Measurements from ENCODE around the gene ADK. TPM values are rescaled to one million over a fixed set of nuclear protein-coding genes. Genes with fewer than 3 reads are reported as not detected.
A peak's percentile ranks its signal among the peaks of the same experiment; 100 is the strongest.

ADK gene
- total RNA-seq, 2 experiments from 2014 or later, result 26.4 to 31.1 TPM

DNA sequence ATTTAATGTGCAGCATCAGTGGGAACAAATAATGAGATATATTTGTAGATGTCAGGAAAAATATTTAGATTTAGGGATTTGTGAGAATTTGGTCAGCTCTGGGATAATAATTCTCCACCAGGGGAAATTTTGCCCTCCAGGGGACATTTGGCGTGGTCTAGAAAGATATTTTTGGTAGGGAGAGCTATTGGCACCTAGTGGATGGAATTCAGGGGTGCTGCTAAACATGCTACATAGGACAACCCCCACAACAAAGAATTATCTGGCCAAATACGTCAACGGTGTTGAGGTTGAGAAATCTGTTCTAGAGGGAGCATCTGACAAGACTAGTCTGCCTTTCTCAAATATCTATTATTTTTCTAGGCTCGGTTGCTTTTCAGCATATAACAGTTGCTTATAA is 2.1 kb downstream of the ADK start:
- Histone ChIP-seq H3K79me2 (ENCODE audit: insufficient read depth, low read depth, low read length) (peaks cover 49% of the 10 kb centered on the region), H3K9me2 (ENCODE audit: insufficient read depth, low read length) (no peaks in the 10 kb centered on the region), H3K4me1 (ENCODE audit: insufficient read depth, low read length, poor library complexity, severe bottlenecking) (peaks cover 36% of the 10 kb centered on the region), H3K27ac (ENCODE audit: low read depth, low read length, poor library complexity, severe bottlenecking) (no peak overlapping the region), H3K4me2 (ENCODE audit: low read length) (peak overlapping the region; percentile 97), H3K36me3 (ENCODE audit: insufficient read depth, low read length) (peaks cover 2% of the 10 kb centered on the region), H3K9me3 (ENCODE audit: low read length) (no peaks in the 10 kb centered on the region), H4K20me1 (ENCODE audit: insufficient read depth, low read length) (no peaks in the 10 kb centered on the region), H2AFZ (ENCODE audit: low read length) (no peak overlapping the region), H3K4me3 (ENCODE audit: low read depth, low read length, poor library complexity, severe bottlenecking) (no peak overlapping the region)
- TF ChIP-seq CTCF (conservative IDR thresholded peaks at IDR 0.05; ENCODE audit: low read length) (no peak), EZH2phosphoT487 (IDR thresholded peaks at IDR 0.05; ENCODE audit: borderline replicate concordance, low read depth, low read length) (no peak)
- POLR2A ChIA-PET, result interaction anchor here (0.8 to 1.4 kb wide), 3 partner anchors 9 to 23 kb away, joined by 3 read pairs; no protein-coding TSS in a partner anchor
- CTCF ChIA-PET (ENCODE audit: unreplicated experiment), result no interaction called here
- no peak for DNase-seq (ENCODE audit: low spot score)
- BruUV-seq (replicated peaks), result no TSS peak
- intact Hi-C loops (cut with micrococcal nuclease; ENCODE audit: unreplicated experiment), result loop anchor here (5.0 kb wide), 2 partner anchors 79 to 141 kb away; no protein-coding TSS in a partner anchor

DNA sequence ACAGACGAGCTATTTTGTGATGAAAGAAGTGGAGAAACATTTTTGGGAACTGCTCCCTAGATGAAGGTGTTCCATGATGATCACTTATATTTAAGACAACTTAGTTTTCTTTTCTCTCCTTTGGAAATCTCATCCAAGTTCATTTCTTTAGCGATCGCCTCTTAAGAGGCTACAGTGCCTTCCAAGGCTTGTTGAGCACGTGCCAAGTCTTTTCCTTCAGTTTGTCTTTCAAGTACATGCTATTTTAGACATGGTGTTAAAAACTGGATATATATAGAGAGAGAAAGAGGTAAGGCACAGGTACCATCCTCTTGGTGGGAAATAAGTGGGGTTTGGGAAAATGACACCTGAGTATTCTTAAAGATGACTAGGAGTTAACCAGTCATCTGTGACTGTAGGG is 2.7 kb downstream of the ADK start:
- CTCF ChIA-PET (ENCODE audit: unreplicated experiment), result no interaction called here
- Histone ChIP-seq H3K4me3 (ENCODE audit: low read depth, low read length, poor library complexity, severe bottlenecking) (no peak overlapping the region), H3K9me3 (ENCODE audit: low read length) (no peaks in the 10 kb centered on the region), H3K4me1 (ENCODE audit: insufficient read depth, low read length, poor library complexity, severe bottlenecking) (peaks cover 36% of the 10 kb centered on the region), H2AFZ (ENCODE audit: low read length) (no peak overlapping the region), H4K20me1 (ENCODE audit: insufficient read depth, low read length) (no peaks in the 10 kb centered on the region), H3K9me2 (ENCODE audit: insufficient read depth, low read length) (no peaks in the 10 kb centered on the region), H3K27ac (ENCODE audit: low read depth, low read length, poor library complexity, severe bottlenecking) (no peak overlapping the region), H3K36me3 (ENCODE audit: insufficient read depth, low read length) (no peaks in the 10 kb centered on the region), H3K79me2 (ENCODE audit: insufficient read depth, low read depth, low read length) (peaks cover 43% of the 10 kb centered on the region), H3K4me2 (ENCODE audit: low read length) (peak overlapping the region; percentile 97)
- no peak for DNase-seq (ENCODE audit: low spot score)
- BruUV-seq (replicated peaks), result no TSS peak
- TF ChIP-seq CTCF (conservative IDR thresholded peaks at IDR 0.05; ENCODE audit: low read length) (no peak), EZH2phosphoT487 (IDR thresholded peaks at IDR 0.05; ENCODE audit: borderline replicate concordance, low read depth, low read length) (no peak)
- POLR2A ChIA-PET, result interaction anchor here (0.9 to 1.4 kb wide), 2 partner anchors 21 to 23 kb away, joined by 3 read pairs; no protein-coding TSS in a partner anchor
- intact Hi-C loops (cut with micrococcal nuclease; ENCODE audit: unreplicated experiment), result loop anchor here (5.0 kb wide), 2 partner anchors 79 to 141 kb away; no protein-coding TSS in a partner anchor

GRCh38 chr10:74156919-74157289 is 5.9 kb downstream of the ADK start:
- Histone ChIP-seq H3K4me3 (ENCODE audit: low read depth, low read length, poor library complexity, severe bottlenecking) (no peak overlapping the region), H3K4me2 (ENCODE audit: low read length) (0 out of 2 replicates have a peak overlapping the region, but pooled peaks have one; percentile 0), H3K79me2 (ENCODE audit: insufficient read depth, low read depth, low read length) (peaks cover 22% of the 10 kb centered on the region), H4K20me1 (ENCODE audit: insufficient read depth, low read length) (no peaks in the 10 kb centered on the region; the same call in 1 of the 2 replicates), H2AFZ (ENCODE audit: low read length) (no peak overlapping the region), H3K36me3 (ENCODE audit: insufficient read depth, low read length) (no peaks in the 10 kb centered on the region; the same call in 1 of the 2 replicates), H3K27ac (ENCODE audit: low read depth, low read length, poor library complexity, severe bottlenecking) (no peak overlapping the region), H3K4me1 (ENCODE audit: insufficient read depth, low read length, poor library complexity, severe bottlenecking) (peaks cover 28% of the 10 kb centered on the region), H3K9me2 (ENCODE audit: insufficient read depth, low read length) (no peaks in the 10 kb centered on the region), H3K9me3 (ENCODE audit: low read length) (no peaks in the 10 kb centered on the region)
- peak; percentile 35 for DNase-seq (ENCODE audit: low spot score)
- ChIA-PET CTCF (ENCODE audit: unreplicated experiment) (no interaction called here), POLR2A (interaction anchor here (0.9 to 1.5 kb wide), 3 partner anchors 10 to 31 kb away, joined by 3 to 6 read pairs (median 4); no protein-coding TSS in a partner anchor)
- no peak for TF ChIP-seq CTCF (conservative IDR thresholded peaks at IDR 0.05; ENCODE audit: low read length)
- intact Hi-C loops (cut with micrococcal nuclease; ENCODE audit: unreplicated experiment), result no loop called here
- BruUV-seq (replicated peaks), result no TSS peak

All from OCI-LY7 (cell line).